OCI-LY7 (cell line): ENCODE results near the gene PRCD.

ENCODE experiments used
- CTCF ChIP-seq: fragments of 200-600 bp; sonication (generic); conservative IDR thresholded peaks from 2 replicates; pipeline ENCODE4 v1.5.1; 2014; ENCODE audit warnings: mild to moderate bottlenecking, antibody characterized with exemption, low read length, moderate library complexity, mixed read lengths
- EZH2phosphoT487 ChIP-seq: fragments of 200-600 bp; sonication (generic); IDR thresholded peaks from 2 replicates; pipeline ENCODE4 v1.6.1; 2018; ENCODE audit warnings: low read depth, borderline replicate concordance, mild to moderate bottlenecking, mixed run types, antibody characterized with exemption, low read length, moderate library complexity, mixed read lengths

GRCh38 chr17:76566613-76566943, 26.7 kb downstream of the PRCD start:
- TF ChIP-seq CTCF (no peak), EZH2phosphoT487 (no peak)
